ENCODE measurements around the gene IQCK. TPM values are rescaled to one million over a fixed set of nuclear protein-coding genes. Genes with fewer than 3 reads are reported as not detected.
"Not testable (repeated sequence)": the region's sequence is repeated elsewhere in the genome, so short reads cannot be mapped to it uniquely, and the experiment has no call there.

Gene IQCK
- total RNA-seq, 1 donor from 2014 or later, result 7.3 TPM

DNA sequence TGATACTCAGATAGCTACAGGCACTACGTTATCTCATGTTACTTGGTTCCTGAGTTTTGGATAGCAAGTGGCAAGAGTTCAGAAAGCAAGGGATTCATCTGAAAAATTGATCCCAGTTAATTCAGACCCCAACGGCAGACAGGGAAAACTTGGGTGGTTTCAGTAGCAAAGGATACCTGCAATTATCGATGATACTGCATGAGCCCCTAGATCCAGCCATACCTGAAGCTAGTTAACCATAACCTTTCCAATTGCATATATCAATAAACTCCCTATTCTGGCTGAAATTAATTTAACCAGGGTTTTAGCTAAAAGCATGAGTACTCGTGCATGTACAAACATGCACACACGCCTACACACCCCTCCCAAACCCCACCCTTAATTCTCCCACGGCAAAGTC lies 4.4 kb upstream of the IQCK start:
- intact Hi-C loops (cut with DNase I), result no loop called here

DNA sequence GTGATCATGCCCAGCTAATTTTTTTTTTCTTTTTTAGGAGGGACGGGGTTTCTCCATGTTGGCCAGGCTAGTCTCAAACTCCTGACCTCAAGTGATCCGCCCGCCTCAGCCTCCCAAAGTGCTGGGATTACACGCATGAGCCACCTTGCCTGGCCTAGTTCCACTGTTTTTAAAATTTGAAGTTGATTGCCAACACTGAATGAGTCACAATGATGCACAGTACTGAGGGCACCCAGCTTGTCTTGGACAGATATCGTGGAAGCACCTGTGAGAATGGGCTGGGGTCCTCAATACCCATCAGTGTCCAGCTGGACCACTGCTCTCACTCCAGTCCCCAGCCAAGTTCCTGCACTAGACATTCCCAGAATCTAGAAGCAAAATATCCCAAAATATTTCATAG lies 2.5 kb upstream of the IQCK start:
- intact Hi-C loops (cut with DNase I), result no loop called here
- DNase-seq (ENCODE audit: low spot score), result peak; percentile 36

More for the DNA sequence above, 4.4 kb upstream of the IQCK start:
- no peak for DNase-seq (ENCODE audit: low spot score)

DNA sequence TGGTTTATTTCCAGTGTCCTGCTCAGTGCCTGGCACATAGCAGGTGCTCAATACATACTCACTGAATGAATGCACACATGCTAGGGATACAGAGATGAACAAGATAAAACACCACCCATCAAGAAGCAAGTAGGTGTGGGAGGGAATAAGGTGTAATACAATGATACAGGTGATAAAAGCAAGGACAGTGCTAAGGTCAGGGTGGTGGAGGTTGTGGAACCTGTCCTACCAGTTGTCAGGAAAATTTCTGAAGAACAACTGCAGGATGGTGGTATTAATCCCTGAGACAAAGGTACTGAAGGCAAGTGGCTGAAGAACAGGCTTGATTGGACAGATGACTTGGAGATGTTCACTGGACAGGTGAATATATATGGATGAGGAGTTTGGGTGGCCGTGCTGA lies 1.9 kb upstream of the IQCK start:
- intact Hi-C loops (cut with DNase I), result no loop called here
- no peak for DNase-seq (ENCODE audit: low spot score)

DNA sequence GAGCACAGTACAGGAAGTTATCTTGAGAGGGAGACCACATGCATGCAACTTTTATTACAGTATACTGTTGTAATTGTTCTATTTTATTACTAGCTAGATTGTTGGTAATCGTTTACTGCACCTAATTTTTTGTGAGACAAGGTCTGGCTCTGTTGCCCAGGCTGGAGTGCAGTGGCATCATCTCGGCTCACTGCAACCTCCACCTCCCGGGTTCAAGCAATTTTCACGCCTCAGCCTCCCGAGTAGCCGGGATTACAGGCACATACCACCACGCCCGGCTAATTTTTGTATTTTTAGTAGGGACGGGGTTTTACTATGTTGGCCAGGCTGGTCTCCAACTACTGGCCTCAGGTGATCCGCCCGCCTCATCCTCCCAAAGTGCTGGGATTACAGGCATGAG lies 1.3 kb upstream of the IQCK start:
- DNase-seq (ENCODE audit: low spot score), result peak; percentile 33
- intact Hi-C loops (cut with DNase I), result not testable (repeated sequence)

DNA sequence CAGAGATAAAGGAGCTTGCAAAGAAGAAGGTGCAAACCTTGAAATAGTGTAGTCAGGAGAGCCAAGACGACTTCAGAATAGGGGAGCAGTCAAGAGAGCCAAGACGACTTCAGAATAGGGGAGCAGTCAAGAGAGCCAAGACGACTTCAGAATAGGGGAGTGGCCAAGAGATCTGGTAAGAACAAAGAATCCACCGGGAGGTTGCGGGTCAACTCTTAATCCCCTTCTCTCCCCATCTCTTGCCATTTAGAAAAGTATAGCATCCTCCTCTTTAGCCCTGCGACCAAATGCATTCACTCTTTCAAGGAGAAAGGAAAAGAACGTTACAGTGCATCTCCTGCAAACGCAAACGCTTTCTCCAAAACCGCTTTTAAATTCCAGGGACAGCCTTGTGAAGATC lies 757 bp upstream of the IQCK start:
- intact Hi-C loops (cut with DNase I), result no loop called here
- DNase-seq (ENCODE audit: low spot score), result peak; percentile 6

DNA sequence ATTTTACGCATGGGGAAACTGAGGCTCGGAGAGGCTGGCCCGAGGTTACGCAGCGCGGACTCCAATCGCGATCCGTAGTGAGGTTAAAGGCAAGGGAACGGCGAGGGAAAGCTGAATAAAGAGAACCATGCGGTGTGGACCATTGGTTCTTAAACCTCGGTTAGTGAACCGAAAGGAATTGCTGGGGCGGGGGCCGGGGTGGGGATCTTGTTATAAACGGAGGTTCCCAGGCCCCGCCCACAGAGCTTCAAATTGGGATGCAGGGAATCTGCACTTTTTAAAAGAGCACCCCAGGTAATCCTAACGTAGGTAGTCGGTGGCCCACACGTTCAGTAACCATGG lies 524 bp downstream of the IQCK start:
- intact Hi-C loops (cut with DNase I), result loop anchor here (1.0 kb wide), 1 partner anchor 165 kb away; no protein-coding TSS in a partner anchor
- DNase-seq (ENCODE audit: low spot score), result no peak

DNA sequence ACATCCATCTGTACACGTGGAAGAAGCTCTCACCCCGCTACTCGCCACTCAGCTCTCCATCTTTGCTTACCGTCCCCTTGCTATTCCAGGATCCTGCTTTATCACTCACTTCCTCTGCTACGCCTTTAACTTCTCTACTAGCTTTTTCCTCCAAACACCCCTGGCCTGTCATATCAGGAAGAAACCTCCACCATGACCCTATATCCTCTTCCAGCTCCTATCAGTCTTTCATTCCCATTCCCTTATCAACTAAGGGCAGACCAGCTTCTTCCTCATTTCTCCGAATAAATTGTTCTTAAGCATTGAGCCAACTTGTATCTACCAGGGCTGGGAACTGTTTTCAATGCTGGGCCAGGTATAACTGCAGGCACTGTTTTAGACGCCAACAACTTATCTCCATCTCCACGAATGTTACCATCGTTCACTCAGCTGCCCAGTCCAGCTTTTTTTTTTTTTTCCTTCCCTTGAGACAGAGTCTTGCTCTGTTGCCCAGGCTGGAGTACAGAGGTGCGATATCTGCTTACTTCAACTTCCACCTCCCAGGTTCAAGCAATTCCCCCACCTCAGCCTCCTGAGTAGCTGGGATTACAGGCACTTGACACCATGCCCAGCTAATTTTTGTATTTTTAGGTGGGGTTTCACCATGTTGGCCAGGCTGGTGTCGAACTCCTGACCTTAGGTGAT lies 4.3 kb downstream of the IQCK start:
- intact Hi-C loops (cut with DNase I), result no loop called here
- DNase-seq (ENCODE audit: low spot score), result peak; percentile 51

DNA sequence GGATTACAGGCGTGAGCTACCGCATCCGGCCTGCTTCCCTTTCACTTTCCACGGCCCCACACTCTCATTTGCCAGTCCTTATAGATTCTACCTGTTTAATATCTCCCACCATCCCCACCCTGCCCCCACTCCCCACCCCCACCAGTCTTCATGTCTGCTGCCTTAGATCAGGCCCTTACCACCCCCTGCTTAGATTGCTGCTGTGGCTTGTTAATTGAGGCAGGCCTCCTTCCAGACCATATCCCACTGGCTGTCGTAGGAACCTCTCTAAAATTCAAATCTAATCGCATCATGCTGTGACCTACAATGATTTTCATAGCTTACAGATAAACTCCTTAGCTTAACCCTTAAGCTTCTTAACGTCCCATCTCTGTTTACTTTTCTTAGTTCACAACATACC lies 4.9 kb downstream of the IQCK start:
- no peak for DNase-seq (ENCODE audit: low spot score)
- intact Hi-C loops (cut with DNase I), result no loop called here

DNA sequence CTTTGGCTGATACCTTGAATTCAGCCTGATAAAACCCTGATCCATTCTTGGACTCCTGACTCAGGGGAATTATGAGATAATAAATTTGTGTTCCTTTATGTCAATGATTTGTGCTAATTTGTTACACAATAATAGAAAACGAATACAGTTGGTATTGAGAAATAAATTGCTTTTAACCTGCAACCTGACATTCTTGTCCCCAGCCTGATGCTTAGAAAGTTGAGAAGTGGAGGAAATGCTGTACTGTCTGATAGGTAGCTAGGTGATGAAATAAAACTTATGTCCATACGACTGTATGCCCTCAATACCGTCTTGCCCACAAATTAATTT lies 10.5 kb downstream of the IQCK start:
- intact Hi-C loops (cut with DNase I), result no loop called here
- no peak for DNase-seq (ENCODE audit: low spot score)

DNA sequence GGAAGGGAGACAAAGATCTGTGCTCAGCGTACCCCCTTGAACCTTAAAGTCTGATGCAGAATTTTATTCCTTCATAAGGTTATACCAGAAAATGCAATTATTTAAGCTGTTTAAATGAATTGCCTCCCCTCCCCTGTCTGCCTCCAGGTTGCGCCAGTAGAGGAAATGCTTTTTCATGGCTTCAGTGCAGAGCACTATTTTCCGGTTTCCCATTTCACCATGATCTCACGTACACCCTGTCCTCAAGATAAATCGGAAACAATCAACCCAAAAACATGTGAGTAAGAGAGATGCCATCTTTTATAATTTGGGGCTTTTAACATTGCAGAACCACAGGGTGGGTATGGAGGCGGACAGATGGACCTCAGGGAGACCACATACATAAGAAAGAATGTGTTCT lies 15.5 kb downstream of the IQCK start:
- intact Hi-C loops (cut with DNase I), result no loop called here
- DNase-seq (ENCODE audit: low spot score), result no peak

DNA sequence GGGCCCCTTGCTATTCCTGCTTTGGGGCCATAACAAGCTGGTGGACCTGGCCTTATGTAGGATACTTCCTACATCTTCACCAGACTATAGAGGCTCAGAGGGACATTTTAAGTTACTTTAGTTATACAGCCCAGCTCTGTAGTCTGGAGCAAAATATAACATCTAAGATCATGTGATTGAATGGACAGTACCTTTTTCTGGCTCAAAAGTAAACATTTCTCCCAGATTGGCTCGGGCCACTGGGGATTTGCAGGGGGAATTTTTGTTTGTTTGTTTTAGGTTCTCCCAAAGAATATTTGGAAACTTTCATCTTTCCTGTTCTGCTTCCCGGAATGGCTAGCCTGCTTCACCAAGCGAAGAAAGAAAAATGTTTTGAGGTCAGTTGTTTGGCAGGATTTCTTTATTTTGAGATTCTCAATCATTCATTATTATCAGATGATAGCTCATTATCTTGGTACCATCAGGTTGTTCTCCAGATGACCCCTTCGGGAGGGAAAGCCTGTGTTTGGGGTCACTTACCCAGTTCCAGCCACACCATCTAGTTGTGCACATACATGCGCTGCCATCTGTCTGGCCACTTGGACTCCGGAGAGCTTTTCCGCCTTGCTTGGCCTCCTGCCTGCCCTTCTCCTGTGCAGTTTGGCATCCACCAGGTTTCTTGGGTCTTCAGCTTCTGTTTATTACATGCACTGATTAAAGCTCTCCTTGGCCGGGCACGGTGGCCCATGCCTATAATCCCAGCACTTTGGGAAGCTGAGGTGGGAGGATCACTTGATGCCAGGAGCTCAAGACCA lies 17.2 kb downstream of the IQCK start:
- no peak for DNase-seq (ENCODE audit: low spot score)
- intact Hi-C loops (cut with DNase I), result no loop called here

DNA sequence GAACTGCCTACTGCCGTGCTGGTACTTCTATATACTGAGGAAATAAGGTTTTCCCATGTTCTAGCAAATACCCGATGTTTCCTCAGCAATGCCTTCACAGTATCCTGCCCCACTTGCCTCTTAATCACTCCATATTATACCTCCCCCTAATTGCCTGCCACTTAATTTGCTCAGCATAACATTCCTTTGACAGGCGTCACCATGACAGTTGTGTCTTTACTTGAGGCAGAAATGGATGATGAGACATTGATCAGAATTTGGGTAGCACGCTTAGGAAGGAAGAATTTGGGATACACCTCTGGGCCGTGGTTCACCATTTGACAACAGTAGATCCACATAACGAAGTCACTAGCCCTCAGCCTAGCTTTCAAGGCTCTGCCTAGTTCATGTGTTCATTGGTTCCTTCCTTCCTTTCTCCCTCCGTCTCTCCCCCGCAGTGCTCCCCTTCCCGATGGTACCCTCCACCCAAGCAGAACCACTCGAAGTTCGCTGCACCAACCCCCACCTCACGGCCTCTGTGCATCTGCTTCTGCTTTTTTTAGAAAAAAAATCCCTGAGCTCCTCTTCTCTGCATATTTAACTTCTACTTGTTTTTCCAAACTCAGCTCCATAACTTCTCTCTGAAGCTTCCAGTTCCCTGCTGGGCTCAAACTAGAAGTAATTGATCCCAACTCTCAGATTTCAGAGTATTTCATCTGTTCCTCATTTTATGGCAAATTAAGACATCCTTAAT lies 19.4 kb downstream of the IQCK start:
- no peak for DNase-seq (ENCODE audit: low spot score)
- intact Hi-C loops (cut with DNase I), result no loop called here

DNA sequence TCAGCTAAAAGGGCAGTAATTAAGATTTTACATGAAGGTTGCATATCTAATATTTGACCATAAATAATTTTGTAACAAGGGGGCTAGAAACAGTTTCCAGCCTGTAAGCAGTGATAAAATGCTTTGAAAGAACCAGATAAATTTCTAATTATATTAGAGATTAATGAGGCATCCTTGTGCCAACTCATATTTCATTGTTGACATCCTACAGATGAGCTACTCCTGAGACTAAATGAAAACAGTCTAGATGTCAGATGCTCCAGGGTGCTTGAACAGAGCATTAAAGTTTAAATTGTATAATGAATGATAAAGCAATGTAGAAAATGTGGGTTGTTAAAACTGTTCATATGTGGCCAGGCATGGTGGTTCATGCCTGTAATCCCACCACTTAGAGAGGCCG lies 23.3 kb downstream of the IQCK start:
- intact Hi-C loops (cut with DNase I), result no loop called here

DNA sequence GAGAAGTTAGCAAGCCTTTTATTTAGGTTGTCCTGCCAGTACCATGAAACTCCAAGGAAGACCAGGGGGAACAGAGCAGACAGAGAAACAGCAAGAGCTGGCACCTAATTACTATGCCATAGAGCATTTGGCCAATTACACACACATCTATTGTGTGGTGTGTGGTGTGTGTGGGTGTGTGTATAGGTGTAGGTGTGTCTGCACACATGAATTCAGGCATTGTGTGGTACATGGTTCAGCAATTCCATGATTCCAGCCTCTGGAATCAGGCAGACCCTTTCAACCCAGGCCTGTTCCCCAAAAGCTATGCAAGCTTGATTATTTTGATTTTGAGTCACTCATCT lies 25.7 kb downstream of the IQCK start:
- DNase-seq (ENCODE audit: low spot score), result no peak
- intact Hi-C loops (cut with DNase I), result no loop called here

More for the DNA sequence above, 23.3 kb downstream of the IQCK start:
- no peak for DNase-seq (ENCODE audit: low spot score)

DNA sequence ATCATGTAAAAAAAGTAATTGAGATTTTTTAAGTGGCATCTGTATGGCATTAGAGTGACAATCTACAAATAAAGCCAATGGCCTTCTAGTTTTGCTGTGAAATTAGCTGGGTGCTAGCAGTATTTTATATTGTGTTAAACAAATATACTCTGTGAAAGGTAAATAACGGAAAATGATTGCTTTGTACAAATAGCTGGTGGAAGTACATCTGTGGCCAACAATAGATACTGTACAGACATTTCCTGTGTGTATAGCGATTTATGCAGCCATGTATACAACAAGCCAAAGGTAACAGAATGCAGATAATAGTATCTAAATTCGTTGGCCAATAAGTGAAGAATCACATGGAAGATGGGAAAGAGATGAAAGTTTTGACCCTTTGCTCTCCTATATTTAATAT lies 26.6 kb downstream of the IQCK start:
- no peak for DNase-seq (ENCODE audit: low spot score)
- intact Hi-C loops (cut with DNase I), result no loop called here

DNA sequence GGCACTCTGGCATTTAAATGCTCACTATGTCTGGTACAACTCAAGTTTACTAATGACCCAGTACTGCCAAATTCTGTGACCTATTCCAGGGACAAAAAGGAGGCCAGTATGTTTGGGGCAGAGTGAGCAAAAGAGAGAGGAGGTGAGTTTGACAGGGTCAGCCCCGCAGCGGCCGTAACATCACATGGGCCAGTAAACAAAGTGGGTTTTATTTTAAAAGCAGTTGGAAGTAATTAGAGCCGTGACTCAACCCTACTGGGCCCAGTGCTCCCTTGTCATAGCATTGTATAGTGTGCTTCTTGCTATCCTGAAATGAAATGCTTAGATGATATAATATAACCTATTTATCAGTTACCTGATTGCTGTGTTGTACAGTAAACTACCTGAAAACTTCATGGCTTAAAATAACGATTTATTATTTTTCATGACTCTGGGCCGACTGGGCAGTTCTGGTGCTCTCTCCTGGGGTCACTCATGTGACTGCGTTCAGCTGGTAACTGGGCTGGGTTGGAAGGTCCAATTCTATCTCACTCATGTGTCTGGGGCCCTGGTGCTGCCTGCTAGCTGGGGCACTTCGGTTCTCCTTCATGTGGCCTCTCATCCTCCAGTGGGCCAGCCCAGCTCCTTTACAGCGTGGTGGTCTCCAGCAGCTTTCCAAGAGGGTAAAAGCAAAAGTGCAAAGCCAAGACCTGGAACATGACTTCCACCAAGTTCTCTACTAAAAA lies 27.4 kb downstream of the IQCK start:
- no peak for DNase-seq (ENCODE audit: low spot score)
- intact Hi-C loops (cut with DNase I), result no loop called here

DNA sequence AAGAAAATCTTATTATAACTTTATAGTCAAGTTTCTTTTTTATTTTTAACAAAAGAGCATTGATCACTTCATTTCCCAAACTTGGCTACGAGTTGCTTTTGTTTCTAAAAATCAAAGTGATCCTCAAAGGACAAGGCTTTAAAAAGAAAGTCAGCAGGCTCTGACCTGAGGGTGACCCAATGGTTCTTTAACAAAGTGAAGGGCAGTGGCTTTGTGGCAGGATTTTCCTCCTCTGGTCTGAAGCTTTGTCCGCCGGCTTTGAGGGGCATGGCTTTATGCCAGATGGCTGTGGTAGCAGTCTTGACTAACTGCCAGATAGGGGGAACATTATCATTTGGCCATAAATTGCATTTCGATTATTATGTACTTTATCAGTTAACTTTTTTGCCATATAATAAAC lies 28.5 kb downstream of the IQCK start:
- intact Hi-C loops (cut with DNase I), result no loop called here
- DNase-seq (ENCODE audit: low spot score), result no peak

DNA sequence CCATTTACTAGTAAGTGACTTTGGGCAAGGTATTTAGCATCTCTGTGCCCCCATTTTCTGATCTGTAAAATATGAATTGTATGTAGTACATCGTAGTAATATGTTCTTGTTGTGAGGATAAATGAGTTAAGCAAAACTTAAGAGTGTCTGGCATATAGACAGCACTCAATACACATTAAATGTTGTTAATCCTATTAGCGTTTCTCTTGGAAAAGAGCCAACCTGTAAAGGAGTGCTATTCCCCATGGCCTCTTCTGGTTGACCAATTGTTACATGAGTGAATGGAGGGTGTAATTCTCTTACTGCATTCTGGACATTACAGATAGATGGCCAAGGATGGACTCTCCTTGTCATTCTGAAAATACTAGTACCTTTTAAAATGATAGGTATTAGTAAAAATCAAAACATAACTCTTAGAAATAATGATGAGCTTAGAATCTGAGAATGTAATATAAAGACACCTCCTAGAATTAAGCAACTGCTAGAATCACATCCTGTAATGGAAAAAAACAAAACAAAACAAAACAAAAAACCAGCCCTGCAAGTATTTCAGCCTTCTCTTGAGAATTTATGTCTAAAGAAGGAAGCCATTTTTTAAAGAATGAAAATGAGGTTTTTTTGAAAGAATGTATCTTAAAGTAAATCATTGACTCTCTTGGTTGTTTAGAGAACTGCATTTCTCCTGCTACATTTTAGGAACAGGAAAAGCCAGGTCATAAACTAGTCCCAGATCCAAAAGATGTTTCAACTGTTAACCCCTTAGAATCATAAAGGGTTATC lies 30.5 kb downstream of the IQCK start:
- DNase-seq (ENCODE audit: low spot score), result no peak
- intact Hi-C loops (cut with DNase I), result no loop called here

DNA sequence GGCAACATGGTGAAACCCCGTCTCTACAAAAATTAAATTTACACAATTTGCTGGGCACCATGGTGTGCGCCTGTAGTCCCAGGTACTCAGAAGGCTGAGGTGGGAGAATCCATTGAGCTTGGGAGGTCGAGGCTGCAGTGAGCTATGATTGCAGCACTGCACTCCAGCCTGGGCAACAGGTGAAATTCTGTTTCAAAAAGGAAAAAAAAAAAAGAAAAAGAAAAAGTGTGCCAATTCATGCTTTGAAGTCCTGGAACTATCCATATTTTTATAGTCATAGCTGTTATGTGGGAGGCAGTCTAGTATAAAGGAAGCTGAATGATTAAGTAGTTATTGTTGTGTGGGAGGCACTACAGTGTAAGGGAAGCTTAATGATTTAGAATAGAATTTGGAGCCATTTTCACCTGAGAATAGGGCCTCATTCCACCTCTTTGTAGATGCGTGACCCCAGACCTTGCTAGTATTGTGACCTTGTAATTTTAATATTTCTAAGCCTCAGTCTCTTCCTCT lies 31.6 kb downstream of the IQCK start:
- DNase-seq (ENCODE audit: low spot score), result no peak
- intact Hi-C loops (cut with DNase I), result loop anchor here (5.0 kb wide), 1 partner anchor 53 kb away; no protein-coding TSS in a partner anchor
